GM12864 (cell line): ENCODE results near the gene C16orf95.
A peak's percentile ranks its signal among the peaks of the same experiment; 100 is the strongest.

ENCODE experiments used
- DNase-seq: peaks from one replicate; pipeline ENCODE4 v3.0.0-alpha.2; 2011; ENCODE audit warnings: low read depth
- H3K4me3 ChIP-seq: 2 replicates; pipeline ENCODE4 v1.5.1; 2011; ENCODE audit warnings: mild to moderate bottlenecking, low read depth, low read length, control low read depth
- TF ChIP-seq, protein P1 (sequence below): IDR thresholded peaks from 2 replicates; pipeline ENCODE4 v1.5.1; 2011; ENCODE audit warnings: low read depth, mild to moderate bottlenecking, moderate library complexity, low read length, control low read depth, inconsistent platforms; ENCODE audit errors: missing control alignments

The C16orf95 gene

DNA sequence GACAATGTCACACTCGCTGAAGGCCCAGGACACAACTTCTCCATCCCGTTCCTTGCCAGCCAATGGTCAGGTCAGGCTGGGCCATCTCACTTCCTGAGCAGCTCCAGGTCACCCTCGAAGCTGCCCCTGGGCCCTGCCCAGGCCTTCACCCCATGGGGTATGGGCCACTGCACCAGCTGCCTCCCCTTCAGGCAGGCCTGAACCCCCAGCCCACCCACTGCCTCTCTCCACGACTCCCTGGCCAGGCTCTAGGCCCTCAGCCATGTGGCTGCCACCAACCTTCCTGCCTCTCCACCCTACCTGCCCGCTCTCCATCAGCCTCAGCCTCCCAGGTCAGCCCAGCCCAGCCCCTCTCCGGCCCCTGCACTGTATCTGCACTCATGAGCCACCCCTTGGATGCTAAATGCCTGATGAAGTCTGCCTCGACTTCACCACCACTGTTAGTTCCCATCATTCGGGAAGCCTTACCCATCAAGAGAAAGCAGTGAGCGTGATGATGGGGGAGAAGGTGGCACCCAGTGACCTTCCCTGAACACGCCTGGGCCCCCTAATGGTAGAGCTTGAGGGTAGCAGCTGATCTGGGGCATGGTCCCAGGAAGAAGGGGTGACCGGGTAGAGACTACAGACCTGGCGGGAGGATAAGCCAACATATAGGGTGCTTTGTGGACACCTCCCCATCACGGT lies 30.9 kb upstream of the C16orf95 start:
- TF ChIP-seq, protein P1, sequence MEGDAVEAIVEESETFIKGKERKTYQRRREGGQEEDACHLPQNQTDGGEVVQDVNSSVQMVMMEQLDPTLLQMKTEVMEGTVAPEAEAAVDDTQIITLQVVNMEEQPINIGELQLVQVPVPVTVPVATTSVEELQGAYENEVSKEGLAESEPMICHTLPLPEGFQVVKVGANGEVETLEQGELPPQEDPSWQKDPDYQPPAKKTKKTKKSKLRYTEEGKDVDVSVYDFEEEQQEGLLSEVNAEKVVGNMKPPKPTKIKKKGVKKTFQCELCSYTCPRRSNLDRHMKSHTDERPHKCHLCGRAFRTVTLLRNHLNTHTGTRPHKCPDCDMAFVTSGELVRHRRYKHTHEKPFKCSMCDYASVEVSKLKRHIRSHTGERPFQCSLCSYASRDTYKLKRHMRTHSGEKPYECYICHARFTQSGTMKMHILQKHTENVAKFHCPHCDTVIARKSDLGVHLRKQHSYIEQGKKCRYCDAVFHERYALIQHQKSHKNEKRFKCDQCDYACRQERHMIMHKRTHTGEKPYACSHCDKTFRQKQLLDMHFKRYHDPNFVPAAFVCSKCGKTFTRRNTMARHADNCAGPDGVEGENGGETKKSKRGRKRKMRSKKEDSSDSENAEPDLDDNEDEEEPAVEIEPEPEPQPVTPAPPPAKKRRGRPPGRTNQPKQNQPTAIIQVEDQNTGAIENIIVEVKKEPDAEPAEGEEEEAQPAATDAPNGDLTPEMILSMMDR, result peak; percentile 12

DNA sequence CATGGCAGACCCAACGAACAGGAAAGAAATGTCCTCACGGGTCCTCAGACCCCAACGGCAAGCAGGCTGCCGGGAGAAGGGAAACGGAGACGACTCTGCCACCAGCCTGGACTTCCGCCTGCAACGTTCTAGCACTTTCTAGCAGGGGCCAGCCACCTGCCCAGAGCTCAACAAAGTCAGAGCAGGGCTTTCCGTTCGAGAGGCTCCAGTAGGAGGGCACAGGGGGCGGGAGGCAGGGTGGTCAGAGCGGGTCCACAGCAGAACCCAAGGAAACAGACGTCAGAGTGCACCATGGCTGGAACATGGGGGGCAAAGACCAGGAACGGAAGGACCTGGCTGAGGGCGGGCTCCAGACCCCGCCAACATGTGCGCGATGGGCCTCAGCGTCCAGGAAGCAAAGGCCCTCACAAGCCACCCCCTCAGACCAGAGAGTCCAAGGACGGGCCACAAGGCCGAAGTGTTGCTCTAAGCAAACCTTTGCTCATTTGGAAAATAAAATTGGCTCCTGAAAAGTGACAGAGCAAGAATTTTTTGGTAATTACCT lies 29.4 kb upstream of the C16orf95 start:
- TF ChIP-seq, protein P1, result no peak
- H3K4me3 ChIP-seq, result no peak overlapping the region
- no peak for DNase-seq

More for the DNA sequence above, 30.9 kb upstream of the C16orf95 start:
- DNase-seq, result no peak
- H3K4me3 ChIP-seq, result no peak overlapping the region

DNA sequence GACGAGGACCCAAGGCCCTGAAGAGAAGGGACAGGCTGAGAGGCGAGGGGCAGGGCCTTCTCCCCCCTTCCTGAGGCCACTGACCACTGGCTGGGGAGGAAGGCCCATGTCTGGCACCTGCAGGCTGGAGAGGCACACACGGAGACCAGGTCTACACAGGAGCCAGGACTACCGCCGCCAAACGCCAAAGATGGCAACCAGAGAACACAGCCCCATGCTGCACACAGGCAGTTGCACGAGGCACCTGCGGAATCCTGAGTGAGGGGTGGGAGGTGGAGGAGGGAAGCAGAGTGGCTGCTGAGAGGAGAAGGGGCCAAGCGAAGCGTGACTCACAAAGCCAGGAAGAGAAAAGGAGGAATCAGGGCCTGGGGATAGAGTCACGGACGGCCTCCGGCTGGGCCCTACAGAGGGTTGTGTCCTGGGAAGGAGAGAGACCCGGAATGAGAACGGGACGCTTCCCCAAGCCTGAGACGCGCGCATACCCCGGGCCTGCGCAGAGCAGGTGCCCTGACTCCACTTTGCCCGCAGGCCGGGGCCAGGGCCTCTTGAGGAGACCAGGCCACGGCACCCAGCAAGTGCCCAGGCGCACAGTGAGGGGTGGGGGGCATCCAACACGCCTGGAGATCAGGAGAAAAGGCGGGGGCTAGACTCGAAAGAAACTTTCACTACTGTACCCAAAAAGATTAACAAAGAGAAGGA lies 28.7 kb upstream of the C16orf95 start:
- DNase-seq, result no peak
- no peak overlapping the region for H3K4me3 ChIP-seq
- TF ChIP-seq, protein P1, result no peak

DNA sequence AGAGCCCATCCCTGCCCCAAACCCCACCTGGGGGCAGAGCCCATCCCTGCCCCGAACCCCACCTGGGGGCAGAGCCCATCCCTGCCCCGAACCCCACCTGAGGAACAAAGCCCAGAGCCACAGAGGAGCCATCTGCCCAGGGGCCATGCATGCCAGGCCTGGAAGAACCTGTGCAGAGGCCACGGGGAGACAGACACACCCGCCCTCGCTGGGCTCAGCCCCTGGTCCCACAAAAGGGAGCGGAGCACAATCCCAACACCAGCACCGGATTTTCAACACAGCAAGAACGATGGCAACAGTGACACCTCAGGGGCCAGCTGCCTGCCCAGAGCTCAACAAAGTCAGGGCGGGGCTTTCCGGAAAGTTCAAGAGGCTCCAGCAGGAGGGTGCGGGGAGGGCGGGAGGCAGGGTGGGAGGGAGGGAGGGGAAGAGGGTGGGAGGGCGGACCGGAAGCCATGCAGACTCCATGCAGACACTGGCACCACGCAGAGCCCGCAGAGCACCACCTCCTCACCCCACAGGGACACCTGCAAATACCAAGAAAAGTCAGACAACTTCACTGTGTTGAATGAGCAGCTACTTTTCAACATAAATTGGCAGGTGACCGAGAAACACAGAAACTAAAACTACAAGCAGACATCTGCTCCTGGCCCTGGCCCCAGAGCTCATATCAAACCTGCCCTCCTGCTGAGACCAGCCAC lies 27.9 kb upstream of the C16orf95 start:
- no peak overlapping the region for H3K4me3 ChIP-seq
- TF ChIP-seq, protein P1, result no peak
- DNase-seq, result no peak

DNA sequence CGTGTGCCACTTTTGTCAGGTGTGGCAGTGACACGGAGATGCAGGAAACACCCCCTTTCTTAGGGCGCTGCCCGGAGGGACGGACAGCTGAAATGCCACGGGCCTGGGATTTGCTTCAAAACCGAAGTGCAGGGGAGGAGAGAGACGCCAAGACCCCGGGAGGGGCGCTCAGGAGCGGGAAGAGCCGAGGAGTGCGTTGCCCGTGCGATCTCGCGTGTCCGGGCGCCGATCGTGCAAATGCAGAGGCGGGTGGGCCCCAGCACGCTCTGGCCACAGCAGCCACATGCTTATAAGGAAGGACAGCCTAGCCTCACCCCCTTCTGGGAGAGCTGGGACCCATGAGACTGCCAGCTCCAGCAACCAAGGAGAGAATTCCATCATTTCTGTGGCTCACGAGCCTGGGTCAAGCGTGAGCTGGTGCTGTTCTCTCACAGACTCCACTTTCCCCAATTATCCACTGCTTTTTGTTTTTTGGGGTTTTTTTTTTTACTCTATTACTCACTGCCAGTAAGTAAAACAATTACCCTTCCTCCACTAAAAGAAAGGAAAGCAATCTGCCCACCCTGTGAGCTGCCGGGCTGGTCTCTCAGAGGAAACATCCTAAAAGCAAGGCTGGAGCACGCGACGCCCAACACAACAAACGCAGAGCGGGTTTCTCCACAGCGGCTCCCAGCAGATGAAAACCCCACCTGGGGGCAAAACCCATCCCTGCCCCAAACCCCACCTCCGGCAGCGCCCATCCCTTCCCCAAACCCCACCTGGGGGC lies 27.2 kb upstream of the C16orf95 start:
- no peak overlapping the region for H3K4me3 ChIP-seq
- no peak for DNase-seq

DNA sequence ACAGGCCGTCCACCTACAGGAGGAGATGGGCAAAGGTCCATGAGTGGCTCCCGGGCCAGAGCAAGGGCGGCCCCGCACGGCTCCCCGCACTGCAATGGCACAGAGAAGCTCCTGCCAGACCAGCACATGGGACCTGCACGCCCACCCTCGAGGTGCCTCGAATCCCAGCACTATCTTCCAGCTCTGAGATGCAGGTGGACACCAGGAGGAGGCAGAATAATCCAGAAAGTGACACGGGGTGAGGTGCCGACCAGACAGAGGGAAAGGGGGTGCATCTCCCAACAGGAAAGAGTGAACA lies 26.5 kb upstream of the C16orf95 start:
- TF ChIP-seq, protein P1, result no peak
- H3K4me3 ChIP-seq, result no peak overlapping the region
- no peak for DNase-seq

More for the DNA sequence above, 27.2 kb upstream of the C16orf95 start:
- TF ChIP-seq, protein P1, result no peak
